ENCODE measurements around the gene PTN.
"Not testable (repeated sequence)": the region's sequence is repeated elsewhere in the genome, so short reads cannot be mapped to it uniquely, and the experiment has no call there.

Gene PTN

DNA sequence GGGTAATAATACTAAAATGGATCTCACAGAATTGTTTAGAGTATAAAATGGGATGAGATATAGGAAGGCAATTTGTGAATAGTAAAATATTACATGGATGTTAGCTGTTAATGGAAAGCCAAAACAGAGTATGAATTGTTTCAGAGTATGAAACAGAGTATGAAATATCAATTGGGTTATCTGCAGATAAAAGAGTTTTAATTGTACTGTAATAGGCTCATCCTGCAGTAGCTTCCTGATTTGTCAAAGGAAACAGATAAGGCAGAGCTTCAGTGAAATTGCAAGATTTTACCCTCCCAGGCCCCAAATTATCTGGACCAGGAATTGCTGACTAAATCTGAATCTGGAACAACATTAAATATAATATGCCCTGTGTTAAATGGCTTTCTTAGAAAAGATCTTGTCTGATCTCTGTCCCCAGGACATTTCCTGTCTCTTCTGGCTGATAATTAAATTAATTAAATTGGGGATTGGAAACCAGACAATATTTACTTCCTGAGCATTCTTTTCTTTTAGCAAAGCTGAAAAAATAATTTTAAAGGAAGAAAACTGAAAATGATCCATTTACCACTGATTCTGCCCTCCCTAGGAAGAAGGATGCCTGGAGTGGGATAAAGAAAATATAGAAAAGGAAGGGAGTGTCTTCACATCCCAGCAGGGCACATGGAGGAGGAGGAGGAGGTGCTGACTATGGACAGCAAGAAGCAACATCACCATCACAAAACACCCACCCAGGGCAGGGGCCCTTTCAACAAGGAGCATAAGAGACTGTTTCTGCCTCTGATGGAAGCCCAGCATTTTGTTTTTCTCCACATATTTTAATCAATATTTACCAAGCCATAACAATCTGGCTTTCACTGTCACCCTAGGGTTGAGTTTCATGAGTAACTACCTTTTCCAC, 18.5 kb downstream of the PTN start:
- no peak for DNase-seq (ENCODE audit: low spot score)

DNA sequence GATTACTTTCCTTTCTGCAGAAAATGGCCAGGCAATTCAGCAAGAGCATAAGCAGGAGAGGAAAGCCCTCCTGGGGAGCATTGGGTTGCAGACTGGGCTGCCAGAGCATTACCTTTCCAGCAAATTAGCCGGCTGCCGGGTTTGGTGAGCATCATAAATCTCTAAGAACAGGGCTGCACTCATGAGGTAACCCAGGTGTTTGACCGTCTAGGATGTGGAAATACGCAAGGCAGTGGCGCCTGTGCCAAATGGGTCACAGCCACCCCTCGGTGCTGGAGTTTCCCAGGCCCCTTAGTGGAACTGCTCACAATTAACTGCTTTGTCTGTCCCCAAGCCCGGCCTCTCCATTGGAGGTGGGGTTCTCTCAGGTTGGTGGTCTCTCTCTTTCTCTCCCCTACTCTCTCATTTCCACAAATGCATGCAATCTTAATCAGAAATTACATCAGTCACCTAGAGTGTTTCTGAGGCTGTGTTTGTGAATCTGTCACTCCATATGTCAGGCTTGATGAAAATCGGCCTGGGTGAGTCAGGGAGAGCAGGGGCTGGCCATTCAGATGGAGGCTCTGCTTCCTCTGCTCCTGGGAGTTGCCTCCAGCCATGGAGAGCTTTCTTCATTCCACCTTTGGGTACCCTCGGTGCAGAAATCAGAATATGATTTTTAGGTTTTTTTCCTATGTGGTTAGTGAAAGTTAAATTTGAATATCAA, 26.7 kb downstream of the PTN start:
- DNase-seq (ENCODE audit: low spot score) = no peak

DNA sequence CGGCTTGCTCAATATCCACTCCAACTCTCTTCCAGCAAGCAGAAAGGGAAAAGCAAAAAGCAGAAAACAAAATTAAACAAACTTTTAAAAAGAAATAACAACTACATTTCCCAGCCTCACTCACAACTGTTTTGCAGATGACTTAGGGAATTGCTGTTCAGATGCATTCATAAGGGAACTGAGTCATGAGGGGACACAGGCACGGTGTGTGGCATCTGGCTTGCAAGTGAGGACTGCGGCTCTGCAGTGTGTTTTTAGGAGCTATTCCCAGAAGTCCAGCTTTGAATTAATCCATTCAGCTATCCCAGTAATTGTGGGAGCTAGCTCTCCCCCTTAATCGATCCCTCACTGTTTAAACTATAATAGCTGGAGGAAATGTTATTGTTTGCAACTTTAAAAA, 30.3 kb downstream of the PTN start:
- DNase-seq (ENCODE audit: low spot score) = no peak

DNA sequence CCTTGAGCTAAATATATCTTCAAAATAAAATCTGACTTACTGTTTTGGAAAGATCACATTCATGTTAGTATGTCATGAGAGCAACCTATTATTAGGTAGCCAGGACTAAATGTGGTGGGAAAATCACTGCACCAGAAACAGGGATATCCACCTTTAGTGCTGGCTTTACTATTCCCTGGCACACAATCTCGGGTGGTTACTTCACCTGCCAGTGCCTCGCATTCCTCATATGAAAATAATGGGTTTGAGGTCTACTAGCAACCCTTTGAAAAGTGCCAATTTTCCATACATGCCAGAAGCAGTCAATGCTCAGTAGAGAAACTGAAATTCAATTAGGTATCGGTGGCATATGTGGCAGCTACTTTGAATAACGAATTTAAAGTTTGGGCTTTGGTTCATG, 36.8 kb downstream of the PTN start:
- no peak for DNase-seq (ENCODE audit: low spot score)

DNA sequence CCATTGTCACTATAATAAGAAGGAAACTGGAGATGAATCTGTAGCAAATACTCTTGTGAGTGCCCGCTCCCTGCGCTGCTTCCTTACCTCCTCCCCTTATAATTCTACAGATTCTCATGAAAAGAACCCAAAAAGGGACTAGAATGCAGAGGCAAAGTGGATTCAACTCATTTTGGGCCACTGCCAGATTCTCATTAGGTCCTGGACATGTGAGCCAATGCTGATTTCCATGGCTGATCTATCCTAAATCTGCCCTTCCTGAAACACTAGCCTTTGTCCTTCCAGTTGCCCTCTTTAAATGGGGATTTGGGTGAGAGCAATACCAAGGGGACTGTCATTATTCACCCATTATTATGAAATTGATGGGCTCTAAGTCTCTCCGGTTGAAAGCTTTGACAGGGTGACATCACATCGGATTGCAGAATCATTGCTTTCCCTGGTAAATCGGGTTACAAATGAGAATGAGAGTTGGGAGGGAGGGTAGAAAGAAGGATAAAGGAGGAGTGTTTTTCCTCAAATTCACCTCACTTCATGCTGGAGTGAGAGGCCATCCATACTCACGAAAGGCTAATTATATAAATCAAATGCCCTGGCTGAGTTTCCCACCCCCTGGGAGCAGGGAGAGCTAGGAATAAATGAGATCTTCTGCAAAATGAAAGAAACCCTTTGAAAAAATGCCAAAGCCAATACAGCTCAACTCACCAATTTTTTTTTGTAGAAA, 37.5 kb downstream of the PTN start:
- DNase-seq (ENCODE audit: low spot score) = no peak

DNA sequence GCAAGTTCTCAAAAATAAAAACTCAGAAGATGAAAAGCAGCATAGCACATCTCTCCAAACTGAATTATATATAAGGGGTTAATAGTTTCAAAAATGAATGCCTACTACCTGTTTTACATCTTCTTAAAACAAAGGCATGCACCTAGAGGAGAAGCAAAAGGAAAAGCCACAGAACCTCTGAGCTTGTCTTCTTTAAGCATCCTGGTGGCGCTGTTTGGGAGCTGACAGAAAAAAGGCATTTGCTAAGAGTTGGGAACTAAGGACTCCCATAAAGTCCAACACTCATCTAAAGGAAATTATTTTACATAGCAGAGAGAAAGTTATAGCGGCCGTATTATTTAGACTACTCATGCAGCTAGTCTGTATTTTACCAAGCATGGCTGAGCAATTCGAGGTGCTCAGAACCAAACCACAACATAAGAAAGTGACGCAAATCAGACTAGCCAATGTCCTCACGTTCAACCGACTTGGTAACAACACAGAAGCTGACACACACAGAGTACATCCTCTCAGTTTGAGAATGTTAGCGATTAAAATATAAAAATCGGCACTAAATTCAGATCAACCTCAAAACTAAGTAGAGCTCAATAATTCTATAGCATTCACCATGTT, 38.8 kb downstream of the PTN start:
- no peak for DNase-seq (ENCODE audit: low spot score)

DNA sequence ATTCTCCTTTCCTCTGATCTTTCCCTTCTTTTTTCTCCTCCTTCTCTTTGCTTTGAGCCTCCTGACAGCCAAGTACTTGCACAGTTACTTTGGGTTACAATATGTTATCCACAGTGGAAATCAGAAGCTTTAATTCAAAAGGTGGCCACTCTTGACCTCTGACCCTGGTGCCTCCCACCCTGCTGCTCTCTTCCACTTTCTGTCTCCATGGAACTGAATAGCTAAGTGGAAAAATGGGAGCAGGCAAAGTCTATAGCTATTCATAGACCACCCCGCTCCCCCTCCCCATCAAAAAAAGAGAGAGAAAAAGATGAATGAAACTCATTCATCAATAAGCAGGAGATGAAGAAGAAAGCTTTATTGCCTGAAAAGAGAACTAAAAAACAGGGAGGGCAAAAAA, 39.4 kb downstream of the PTN start:
- no peak for DNase-seq (ENCODE audit: low spot score)

DNA sequence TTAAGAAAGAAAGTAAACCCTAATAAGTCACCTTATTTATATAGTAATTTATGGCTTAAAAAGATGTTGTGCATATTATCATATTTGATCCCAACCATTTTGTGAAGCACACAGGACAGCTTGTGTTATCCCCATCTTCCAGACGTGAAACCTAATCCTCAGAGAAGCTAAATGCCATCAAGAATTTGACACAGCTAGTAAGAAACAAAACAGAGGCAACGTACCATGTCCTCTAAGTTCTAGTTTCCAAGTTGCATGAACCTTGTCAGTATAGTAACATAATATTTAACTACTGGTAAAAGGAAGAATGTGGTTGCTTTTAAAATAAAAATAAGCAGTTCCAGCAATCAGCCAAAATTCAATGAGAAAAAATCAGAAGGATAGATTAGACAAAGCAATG, 41.5 kb downstream of the PTN start:
- no peak for DNase-seq (ENCODE audit: low spot score)

DNA sequence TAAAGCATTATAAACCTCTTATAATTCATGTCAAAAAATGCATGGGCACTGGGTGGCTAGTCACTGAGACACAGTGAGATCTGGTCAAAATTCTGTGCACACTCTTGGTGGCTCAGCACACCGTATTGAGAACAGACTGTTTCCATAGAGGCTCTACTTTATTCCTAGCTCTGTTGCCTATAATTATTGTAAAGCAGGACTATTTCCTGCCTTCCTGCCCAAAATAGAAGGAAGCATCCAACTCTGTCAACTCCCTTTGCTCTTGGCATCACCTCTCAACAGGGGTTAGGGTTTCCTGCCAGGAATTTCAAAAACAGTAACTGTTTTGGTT, 45.1 kb downstream of the PTN start:
- no peak for DNase-seq (ENCODE audit: low spot score)

DNA sequence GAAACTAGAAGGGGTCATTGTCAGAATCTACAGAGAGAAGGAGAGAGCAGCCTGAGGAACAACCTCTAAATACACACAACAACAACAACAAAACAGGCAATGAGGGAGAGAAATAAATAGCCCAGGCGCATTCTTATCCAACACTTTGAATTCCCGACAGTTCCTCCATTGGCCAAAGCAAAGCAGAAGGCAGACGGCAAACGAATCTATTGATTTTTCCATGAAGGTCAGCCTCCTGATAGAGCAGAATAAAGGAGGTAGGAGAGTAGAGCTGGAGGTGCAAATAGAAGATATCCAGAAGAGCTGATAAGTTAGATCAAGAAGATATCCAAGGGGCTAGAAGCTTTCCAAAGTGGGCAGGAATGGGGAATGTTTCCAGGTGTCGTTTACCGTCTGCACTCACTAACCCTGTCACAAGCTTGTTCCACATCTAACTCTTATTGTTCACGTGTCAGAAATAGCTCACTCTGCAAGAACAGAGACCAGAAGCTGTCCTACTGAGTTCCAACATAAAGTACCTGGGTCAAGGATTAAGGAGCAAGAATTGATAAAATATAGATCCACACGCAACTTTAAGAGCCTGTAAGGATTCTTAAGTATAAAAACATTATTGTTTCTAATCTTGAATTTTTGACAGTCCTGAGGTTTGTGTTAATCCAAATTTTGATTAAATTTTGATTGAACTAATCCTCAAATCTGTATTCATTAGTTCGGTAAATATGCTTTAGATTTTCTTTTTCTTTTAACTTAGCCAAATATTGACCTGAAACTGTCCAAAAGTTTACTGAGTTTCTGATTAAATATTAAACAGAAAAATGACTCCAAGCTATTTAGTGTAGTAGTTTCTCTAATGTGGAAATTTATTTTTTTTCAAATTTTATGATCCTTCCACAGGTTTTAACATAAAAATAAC, 45.7 kb downstream of the PTN start:
- DNase-seq (ENCODE audit: low spot score) = no peak

DNA sequence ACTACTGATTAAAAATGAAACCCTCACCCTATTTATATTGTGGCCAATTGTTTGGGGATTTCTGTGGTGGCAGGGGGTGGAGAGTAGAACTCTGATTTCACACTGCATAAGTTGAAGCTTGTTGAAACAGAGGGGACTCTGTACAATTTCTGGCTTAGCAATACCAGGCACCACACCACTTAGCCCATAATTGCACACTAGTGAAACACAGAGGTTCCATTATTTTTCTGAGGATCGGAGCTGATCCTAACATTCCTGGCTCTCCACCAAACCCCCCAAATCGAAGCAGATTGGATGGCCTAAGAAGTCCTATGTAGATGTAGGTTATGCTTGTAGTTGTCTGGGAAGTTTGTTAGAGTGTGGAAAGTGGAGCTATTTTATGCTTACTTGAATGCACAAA, 47.0 kb downstream of the PTN start:
- no peak for DNase-seq (ENCODE audit: low spot score)

DNA sequence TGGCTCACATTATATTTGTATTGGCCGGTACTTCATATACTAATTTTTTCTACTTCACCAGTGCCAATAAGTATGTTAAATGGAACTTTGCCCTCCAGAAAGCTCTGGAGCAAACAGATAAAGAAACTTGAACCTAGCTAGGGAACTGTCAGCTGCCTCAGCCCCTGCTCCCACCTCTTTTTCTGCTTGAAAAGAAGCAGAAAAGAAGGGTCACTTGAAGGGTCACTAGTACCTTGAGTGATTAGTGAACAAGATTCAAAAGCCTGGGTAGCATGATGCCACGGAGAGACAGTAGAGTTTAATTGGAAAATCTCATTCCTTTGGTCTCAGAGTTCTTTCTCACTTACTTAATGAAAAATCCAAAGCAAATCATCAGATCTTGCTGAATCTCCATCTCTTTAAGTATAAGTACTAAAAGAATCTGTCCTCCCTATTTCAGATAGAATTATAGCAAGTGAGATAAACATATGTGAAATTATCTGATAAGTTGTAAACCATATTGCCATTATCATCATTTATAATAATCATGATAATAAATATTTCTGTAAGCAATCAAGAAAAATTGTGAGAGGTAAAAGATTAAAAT, 47.7 kb downstream of the PTN start:
- no peak for DNase-seq (ENCODE audit: low spot score)

DNA sequence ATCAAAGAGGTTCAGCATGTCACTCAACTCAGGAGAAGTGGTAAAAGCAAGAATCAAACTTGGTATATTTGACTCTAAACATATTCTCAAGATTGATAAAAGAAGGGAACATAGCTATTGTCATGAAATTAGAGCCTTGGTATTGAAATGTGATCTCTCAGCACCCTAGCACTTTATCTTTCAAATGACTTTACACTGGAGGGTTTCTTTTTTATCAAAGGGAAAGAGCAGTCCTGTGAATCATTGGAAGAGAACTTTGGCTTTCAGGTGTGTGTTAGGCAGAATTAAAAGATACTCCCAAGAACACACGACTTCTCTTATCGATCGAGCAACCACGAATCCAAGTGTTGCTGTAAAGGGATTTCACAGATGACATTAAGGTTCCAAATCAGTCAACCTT, 54.4 kb downstream of the PTN start:
- no peak for DNase-seq (ENCODE audit: low spot score)

DNA sequence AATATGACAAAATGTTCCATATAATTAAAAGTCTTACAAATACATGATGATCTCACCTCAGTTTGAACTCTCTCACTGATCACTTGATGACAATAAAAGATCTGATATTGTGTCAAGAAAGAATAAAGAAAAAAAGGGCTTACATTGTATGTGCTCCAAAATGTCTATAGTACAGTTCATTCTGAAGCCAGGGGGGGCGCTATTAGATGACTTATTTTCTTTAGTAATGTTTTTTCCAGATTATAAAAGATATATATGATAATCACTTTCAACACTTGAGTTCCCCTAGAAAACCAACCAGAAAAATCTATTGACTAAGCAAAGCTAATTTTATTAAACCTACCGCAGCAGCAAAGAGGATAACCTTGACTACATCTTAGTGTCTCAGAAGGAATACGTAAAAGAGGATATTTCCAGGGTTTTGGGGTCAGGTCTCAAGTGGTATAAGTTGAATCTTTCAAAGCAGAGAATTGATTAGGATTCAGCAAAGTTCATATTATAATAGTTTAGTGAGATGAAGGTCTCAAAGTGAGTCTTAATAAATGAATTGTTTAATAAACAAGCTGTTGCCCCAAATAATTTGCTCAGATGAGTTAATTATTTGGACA, 55.8 kb downstream of the PTN start:
- DNase-seq (ENCODE audit: low spot score) = no peak

DNA sequence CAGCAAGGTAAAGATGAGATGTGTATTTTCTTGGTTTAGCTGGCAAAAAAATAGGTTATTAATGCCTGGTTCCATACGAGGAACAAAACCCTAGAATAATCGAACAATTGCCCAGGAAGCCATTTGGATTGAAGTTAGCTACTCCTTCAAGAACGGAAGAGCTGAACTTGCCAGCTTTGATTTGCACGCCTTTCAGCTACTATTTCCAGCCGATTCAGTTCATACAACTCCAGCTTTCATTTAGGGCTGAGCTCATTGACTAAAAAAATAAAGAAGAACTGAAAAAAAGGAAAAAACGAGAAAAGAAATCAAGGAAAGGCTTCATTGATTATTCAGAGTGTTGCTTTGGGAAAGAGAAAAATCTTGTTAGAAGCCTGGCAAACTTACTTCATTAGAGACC, 60.4 kb downstream of the PTN start:
- DNase-seq (ENCODE audit: low spot score) = no peak

DNA sequence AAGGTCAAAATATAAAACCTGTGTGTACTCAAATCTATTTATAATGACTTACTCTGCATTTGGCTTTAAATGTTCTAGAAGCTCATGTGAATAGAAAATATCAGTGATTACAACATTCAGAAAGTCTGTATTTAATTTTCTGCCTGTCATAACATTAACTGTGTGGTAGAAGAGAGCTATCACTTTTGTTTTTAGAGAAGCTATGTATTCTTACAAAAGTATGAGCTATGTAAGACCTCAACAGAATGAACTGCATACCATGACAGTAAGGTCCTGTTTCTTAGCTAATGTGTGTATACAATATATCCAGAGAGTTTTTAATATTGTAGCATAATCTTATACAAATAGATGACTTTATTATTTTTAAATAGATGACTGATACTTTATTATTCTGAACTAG, 61.5 kb downstream of the PTN start:
- no peak for DNase-seq (ENCODE audit: low spot score)

DNA sequence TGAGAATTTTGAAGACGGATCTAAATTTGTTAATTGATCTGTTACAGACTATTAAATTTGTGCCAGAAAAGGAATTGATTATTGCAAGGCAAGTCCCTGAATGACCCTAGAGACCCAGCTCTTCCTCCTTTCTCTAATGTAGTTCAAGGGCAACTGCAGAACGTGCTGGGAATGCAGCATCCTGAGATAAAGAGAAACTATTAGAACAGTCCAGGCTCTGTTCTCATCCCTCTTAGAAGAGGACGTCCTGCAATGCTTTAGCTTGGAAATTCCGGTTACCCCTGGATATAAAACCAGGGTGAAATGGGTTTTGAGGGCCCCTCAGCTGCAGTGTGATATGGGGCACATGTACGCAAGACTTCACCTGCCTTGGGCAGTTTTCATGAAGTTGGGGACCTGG, 67.3 kb downstream of the PTN start:
- no peak for DNase-seq (ENCODE audit: low spot score)

DNA sequence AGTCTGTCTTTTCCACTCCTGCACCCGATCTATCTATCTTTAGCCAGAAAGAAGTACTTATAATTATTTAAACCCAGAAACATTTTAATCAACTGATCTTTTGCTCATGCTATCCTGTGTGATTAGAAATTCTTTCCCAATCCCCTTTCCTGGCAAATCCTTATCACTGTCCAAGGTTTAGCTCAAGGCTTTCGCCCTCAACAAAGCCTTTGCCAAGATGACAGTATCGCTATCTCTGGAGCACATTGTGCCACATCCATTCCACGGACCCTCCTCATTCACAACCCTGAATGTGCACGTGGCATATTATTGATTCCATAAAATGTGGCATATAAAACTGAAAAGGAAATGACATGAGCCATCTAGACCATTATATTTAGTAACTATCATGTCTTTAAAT, 71.3 kb downstream of the PTN start:
- no peak for DNase-seq (ENCODE audit: low spot score)

DNA sequence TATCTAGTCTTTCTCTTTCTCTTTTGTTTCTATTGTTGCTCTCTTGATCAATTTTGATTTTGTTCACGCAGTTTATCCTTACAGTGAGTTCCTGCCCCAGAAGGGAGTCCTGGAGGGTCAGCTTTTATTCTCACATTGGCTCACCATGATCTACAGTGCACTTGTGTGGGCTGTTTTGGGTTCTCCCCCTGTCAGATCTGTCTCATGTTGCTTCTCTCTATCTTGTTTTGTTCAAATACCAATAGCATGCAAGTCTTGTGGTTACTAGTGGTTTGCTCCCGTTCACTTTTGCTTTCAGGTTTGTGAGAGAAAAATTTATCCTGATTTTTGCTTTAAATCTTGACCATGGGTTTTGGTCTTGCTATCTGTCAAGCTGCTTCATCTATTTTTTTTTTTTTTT, 74.3 kb downstream of the PTN start:
- no peak for DNase-seq (ENCODE audit: low spot score)

DNA sequence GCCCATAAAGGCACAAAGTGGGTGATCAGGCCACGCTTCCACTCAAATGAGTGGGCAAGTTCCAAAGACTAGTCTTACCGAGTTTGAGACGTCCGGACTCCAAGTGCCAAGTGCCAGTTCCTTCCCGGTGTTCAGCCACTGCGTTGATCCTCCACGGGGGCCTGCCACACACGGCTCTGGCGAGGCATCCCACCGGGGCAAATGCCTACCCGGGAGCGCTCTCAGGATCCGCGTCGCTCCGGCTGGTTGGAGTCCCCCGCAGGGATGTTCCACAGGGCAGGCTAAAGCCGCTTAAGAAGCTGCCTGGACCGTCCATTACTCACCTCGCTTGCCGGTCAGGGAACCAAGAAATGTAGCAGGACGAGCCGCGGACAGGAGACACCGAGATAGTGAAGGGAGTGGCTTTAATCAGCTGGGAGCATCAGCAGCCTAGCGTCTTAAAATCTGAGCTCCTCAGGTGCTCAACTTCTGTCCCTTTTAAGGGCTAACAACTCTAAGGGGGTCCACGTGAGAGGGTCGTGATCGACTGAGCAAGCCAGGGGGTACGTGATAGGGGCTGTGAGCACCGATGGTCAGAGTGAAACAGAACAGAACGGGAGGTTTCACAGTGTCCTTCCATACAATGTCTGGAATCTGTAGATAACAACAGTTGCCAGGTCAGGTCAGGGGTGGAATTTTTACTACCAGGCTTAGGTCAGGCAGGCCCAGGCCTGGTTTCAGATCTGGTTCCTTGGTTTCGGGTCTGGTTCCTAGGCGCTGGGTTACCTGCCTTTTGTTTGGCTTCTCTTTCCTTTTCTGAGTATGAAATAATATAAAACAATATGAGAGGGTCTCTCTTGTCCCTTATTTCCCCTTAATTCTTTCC, 75.3 kb downstream of the PTN start:
- DNase-seq (ENCODE audit: low spot score) = not testable (repeated sequence)

All from D341Med (cell line).